IPS-18c (cell line): ENCODE results near the gene TMEM218.

Experiments used
- H3K4me3 ChIP-seq: 2 replicates; pipeline ENCODE4 v1.7.0; 2013; ENCODE audit warnings: low read depth, mild to moderate bottlenecking, low read length, moderate library complexity; ENCODE audit not compliant: insufficient read depth
- H3K9me3 ChIP-seq: one replicate; pipeline ENCODE4 v1.6.1; 2013; ENCODE audit warnings: mild to moderate bottlenecking, low read length, moderate library complexity; ENCODE audit not compliant: control insufficient read depth, insufficient read depth

The TMEM218 gene

DNA sequence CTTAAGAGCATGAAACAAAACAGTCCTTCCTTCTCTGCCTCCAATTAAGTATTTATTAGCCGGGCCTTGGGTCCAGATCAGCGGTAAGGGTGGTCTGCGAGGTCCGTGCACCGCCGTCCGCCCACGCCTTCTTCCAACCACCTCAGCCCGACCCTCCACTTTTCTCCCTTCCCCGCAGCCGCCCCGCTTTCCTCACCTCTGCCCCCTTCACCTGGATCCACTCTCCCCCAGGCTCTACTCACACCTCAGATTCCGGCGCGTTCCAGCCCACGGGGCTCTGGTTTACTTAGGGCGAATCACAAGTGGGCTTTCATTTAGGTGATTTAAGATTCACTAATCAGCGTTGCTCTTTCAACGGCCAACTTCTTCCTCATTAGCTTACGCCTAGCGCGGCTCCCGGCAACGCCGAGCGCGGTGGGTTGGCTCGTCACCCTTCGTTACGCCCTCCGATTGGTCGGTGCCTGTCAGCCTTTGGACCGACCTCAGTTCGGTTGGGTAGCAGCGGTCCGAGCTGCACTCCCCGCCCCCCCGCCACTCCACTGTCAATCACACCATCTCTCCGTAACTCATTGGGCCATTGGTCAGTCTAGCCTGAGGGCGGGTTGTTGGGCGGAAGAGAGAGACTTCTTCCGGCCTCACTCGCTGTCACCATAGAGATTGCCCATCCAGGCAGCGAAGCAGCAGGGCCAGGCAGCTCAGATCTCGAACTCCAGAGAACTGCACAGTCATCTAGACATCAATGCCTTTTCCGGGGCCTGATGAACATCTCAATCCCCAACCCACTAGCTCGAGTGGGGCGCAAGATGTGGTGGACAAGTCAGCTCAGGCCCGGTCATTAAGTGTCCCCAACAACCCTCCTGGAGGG lies at the start of gene TMEM218:
TSS of gene TMEM218 (minus strand) at position 284 of the 865 bp plus-strand sequence. CDS start 9,385 bp downstream, outside the sequence.
- peak within 1 kb of the TSS; percentile 67 for H3K4me3 ChIP-seq
- H3K9me3 ChIP-seq: no peaks in the 10 kb centered on the region

DNA sequence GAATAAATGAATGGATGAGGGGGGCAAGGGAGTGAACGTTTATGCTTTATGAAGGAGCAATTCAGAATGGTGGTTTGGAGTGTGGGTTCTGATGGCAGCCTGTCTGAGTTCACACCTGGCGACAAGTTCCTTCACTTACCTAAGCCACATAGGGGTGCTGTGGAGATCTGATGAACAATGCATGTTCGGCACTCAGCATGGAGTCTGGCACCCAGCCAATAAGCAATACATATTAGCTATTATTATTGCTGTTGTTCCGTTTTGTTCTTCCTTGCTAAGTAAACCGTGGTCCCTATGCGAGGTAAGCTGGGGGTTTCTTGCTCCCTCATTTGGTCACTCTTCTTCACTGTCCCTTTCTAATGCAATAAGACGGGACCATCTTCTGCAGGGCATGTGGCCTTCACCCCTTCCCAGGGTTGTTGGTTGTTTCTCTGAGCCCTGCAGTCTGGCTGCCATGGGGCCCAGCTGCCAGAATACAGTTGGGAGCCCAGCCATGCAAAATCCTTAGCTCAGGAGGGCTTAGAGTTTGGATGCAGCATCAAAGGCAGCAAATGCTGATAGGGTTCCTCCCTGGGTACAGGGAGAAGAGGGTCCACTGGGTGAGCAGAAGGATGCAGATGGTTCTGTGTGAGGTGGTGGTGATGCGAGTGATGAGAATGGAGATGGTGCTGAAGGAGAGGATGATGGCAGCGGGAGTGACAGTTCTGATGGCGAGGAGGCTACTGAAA lies 46.7 kb upstream of the TMEM218 start:
- H3K4me3 ChIP-seq: no peak overlapping the region
- peaks cover 2% of the 10 kb centered on the region for H3K9me3 ChIP-seq

DNA sequence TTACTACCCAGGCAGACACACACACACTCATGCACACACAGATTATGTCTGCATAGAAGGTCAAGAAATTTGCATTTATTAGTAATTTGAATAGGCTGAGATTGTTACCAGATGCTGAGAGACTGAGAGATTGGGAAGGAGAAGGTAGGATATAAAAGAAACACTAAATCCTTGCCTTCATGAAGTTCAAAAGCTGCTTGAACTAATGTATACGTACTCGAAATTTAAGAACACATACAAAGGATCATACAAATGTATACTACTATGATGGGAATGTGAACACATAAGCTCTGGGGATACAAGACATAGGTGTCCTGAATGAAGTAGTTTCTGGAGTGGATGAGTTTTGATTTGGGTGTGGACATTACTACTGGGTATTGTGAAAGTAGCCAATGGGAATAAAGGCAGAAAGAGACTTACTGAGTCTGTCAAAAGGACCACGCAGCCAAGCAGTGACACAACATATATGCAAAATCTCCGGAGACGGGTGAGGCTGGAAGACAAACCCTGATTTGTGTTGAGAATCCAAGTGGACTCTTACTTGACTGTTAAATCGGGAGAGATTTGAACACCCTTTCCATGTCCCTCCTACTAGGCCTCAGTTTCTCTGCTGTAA lies 45.8 kb upstream of the TMEM218 start:
- H3K4me3 ChIP-seq: no peak overlapping the region
- H3K9me3 ChIP-seq: peaks cover 2% of the 10 kb centered on the region

DNA sequence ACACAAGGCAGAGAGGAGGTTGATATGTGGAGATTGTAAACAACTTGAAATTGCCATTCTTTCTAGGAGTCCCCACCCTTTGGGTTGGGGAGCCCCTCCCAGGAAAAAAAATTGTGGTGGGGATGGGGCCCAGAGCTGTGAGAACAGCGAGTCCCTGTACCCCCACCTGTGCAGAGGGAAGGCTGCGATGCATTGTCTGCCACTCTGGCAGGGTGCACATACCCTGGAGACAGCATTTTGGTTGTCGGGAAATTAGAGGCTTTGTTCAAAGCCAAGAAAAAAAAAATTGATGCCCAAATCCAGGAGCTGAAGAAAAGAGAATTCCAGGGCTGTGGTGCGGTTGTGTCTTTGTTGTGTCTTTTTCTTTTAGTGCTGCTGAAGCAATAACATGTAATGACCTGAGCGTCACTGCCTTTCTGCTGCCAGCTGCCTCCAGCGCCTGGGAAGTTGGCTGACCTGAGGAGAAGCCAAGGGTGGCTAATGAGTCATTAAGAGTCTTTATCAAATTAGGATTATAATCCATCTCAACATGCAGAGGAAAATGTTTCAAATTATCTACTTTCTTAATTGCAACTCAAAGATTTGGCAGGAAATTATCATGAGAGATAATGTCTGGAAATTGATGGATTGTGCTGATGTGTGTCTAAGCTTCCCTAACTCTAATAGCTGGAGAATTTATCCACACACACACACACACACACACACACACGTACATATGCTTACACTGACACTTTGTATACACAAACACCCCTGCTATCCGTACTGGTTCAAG lies 45.1 kb upstream of the TMEM218 start:
- H3K4me3 ChIP-seq: no peak overlapping the region
- H3K9me3 ChIP-seq: peaks cover 2% of the 10 kb centered on the region

DNA sequence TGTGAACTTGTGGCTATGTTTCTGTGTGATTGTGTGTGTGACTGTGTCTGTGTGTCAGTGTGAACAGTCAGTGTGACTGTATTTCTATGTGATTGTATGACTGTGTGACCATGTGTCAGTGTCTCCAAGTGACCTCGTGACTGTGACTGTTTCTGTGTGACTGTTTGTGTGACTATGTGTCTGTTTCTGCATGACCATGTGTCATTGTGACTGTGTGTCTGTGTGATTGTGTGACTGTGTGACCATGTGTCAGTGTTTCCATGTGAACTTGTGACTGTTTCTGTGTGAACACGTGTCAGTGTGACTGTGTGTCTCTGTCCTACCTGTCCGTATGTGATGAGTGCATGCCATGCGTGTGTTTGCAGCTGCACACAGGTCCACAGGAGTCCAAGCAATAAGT lies 44.3 kb upstream of the TMEM218 start:
- no peak overlapping the region for H3K4me3 ChIP-seq
- H3K9me3 ChIP-seq: peaks cover 2% of the 10 kb centered on the region

DNA sequence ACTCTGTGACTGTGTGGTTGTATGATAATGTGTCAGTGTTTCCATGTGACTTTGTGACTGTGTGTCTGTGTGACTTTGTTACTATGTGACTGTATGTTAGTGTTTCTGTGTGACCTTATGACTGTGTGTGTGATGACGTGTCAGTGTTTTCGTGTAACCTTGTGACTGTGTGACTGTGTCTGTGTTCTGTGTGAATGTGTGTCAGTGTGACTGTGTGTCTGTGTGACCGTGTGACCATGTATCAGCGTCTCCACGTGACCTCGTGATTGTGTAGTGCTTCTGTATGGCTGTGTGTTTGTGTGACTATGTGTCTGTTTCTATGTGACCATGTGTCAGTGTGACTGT lies 43.6 kb upstream of the TMEM218 start:
- no peak overlapping the region for H3K4me3 ChIP-seq
- peaks cover 2% of the 10 kb centered on the region for H3K9me3 ChIP-seq

DNA sequence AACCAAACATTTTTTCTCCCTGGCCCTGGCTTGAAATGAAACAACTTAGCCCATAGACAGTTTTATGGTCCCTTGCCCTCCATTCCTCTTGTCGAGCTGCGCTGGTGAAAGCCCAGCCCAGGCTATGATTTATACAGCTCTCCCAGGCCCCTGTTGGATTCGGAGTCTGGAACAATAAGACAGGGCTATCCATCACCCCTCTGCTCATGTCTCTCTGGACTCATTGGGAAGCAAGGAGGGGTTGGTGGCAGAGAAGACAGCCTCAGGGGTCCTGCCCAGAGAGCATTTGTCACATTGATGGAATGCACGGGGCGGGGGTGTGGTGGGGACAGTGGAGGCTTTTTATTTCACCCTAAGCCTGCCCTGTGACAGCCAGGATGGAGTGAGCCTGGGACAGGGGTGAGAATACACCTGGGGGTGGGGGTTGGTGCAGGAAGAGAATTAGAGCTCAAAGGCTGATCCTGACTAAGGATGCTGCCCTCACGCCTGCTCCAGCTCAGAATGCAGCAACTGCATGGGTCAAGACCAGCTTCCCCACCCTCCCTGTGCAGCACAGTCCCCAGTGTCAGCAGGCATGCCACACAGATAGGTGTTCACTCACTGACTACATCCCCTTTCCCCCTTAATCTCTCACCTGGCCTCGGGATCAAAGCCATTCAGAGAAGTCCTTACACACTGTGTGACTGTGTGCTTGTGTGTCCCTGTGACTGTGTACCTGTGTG lies 43.1 kb upstream of the TMEM218 start:
- H3K4me3 ChIP-seq: no peak overlapping the region
- H3K9me3 ChIP-seq: peaks cover 2% of the 10 kb centered on the region

DNA sequence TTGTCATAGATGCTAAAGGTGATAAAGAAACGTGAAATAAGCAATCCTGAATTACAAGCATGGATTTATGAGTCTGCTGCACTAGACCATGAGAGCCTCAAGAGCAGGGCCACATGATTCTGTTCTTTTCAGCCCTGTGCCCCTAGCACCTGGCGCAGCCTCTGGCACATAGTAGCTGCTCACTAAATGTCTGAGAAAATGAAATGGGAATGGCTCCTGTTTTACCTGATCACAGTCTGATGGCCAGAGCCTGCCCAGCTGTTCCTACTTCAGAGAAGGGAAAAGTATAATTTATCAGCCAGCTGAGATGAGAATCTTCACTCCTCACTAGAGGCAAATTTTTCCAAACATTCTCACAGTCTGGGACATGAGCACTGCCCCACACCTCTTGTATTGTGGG lies 42.4 kb upstream of the TMEM218 start:
- Histone ChIP-seq H3K9me3 (peaks cover 2% of the 10 kb centered on the region), H3K4me3 (no peak overlapping the region)

DNA sequence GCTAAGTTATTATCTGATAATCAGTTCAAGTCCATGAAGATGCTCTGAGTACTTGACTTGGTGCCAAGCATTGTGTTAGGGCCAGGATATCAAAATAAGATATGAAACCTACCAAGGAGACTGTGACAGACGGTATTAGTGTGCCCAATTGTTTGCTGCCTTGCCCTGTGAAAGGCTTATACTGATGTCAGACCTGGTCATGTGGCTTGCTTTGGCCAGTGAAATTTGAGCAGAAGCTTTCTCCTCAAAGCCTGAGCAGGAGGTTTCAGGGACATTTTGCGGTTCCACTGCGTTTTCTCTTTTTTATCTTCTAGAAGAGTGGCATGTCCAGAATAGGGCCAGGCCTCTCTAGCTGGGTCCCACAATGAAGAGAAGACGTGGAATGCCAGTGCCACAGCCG lies 37.3 kb upstream of the TMEM218 start:
- Histone ChIP-seq H3K9me3 (peaks cover 4% of the 10 kb centered on the region), H3K4me3 (no peak overlapping the region)

DNA sequence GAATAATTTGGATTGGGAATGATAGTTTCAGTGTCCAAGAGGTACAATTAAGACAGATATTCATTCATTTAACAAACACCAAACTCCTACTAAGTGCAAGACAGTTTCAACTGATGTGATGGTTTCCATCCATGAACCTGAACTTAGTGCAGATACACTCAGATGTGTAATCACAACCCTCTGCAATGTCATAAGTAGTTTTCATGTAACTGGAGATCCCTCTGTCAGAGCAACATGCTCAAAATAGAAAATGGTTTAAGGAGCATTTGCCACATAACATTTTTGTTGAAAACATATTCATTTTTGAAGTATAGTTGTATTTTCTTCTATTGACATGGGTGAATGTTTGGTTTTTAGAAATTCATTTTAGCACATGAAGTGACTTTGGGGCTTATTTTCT lies 36.6 kb upstream of the TMEM218 start:
- peaks cover 4% of the 10 kb centered on the region for H3K9me3 ChIP-seq
- no peak overlapping the region for H3K4me3 ChIP-seq

DNA sequence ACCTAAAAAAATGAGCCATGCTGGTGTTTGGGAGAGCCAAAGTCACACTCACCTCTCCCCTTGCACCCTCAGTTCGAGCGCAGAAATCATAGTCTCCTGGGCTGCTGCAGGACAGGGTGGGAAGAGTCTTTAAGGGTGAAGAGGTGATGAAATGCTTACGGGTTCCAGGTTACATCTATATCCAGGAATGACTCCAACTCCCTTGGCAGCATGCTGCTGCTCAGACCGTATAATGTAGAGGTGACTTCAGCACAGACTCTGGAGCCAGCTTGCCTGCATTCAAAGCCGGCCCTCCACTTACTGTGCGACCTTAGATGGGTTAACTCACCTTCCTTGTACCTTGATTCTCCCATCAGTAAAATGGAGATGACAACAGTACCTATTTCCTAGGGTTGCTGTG lies 35.9 kb upstream of the TMEM218 start:
- no peak overlapping the region for H3K4me3 ChIP-seq
- peaks cover 4% of the 10 kb centered on the region for H3K9me3 ChIP-seq

DNA sequence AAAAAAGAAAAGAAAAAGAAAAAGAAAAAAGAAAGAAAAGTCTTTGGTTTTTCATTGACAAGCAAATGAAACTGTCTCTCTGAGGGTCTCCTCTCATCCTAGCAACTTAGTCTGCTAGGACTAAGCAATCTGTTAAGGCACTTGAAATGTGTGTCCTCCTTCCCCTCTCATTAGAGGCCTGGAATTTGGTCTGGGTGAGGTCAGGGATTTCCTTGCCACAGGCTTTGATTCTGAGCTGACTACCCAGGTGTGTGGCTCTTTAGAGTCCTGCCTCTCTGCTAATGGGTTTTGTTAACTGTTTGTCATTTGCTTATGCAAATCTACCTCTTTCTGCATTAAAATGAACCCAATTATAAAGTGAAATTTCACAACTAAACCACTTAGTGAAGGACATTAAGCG lies 34.8 kb upstream of the TMEM218 start:
- no peak overlapping the region for H3K4me3 ChIP-seq

DNA sequence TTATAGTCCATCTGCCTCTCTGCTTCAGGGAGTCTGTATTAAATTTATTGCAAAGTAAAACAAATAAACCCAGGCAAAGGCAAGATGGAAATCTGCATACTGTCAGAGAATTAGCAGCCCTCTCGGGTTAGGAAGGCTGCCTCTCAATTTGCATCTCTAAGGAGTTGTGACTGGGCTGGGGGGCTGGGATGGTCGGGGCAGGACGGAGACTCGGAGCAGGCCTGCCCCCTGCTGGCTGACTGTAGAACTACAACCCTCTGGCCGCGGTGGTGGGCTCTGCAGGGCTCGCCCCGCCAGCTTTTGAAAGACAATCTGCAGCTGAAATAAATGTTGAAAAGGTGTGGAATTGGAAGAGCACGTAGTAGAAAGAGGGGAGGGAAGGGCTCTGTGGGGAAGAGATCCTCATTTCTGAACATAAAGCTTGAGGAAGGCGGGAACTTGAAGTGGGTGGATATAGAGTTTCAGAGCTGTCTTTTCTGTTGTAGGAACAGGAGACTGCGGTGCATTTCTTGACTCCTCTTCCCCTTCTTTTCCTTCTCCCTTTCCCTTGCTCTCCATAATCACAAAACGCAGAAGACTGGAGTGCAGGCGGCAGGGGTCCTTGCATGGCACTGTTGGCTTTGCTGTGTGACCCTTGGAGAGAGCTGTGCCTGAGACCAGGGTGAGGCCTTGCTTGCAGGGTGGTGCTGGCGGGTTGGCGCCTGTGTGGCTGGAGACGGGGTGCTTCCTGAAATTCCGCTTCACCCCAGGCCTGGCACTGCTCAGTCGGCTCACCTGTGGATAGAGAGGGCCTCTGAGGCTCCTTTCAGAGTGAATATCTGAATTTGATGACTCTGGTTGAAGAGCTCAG lies 30.5 kb upstream of the TMEM218 start:
- Histone ChIP-seq H3K9me3 (peaks cover 4% of the 10 kb centered on the region), H3K4me3 (no peak overlapping the region)

More for the DNA sequence above, 34.8 kb upstream of the TMEM218 start:
- H3K9me3 ChIP-seq: peaks cover 4% of the 10 kb centered on the region

DNA sequence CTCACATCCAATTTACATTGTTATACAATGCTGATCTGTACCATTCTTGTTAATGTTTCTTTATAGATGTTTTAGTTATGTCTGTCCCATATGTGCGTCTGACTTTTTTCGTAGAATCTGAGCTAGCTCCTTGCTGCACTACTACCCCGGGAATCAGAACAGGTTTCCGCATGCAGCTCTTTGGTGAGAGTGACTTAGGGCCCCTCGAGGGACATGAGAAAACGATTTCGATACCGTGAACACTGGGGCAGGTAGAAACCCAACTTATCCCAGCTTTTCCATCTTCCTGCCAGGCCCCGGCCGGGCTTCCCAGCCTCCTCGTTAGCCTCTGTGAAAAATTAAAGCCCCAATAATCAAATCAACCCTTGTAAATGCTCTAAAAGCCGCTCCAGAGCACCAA lies 29.8 kb upstream of the TMEM218 start:
- Histone ChIP-seq H3K9me3 (no peaks in the 10 kb centered on the region), H3K4me3 (no peak overlapping the region)

DNA sequence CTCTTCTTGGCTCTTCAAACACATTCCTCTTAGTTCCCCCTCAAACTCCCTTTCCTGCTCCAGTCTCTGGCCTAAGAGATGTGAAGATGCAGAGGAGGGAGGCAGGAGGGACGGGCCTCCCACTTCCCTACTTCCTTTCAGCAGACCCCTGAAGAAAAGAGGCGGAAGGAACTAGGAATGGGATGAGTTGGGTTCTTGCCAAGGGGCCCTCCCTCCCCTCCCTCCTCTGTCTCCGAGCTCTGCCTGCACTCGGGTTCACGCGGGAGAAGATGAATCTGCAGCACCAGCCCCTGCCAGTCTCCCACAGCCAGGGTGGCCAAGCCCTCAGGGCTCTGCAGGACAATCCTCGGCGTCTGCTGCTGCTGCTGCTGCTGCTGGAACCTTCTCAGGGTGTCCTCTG lies 28.8 kb upstream of the TMEM218 start:
- no peak overlapping the region; the same call in 1 of the 2 replicates for H3K4me3 ChIP-seq

DNA sequence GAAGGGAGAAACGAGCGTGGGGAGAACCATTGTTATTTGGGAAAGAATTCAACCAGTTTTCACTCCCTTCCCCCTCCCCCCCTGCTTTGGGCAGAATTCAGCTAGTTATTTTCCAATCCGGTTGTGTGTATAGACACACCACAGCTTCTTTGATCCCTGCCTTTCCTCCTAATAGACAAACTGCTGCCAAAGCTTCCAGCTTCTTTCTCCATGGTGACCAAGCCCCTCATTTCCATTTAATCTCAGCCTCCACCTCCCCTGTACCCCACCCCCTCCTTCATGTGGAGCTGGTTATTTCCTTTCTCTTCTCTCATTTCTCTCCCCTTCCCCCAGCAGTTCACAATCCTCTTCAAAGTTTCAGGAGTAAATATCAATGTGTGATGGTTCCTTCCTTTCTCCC lies 28.4 kb upstream of the TMEM218 start:
- no peak overlapping the region for H3K4me3 ChIP-seq

More for the DNA sequence above, 28.8 kb upstream of the TMEM218 start:
- no peaks in the 10 kb centered on the region for H3K9me3 ChIP-seq

More for the DNA sequence above, 28.4 kb upstream of the TMEM218 start:
- H3K9me3 ChIP-seq: no peaks in the 10 kb centered on the region
